ENCODE measurements around the gene ALPK1. TPM values are rescaled to one million over a fixed set of nuclear protein-coding genes. Genes with fewer than 3 reads are reported as not detected.

Gene ALPK1
- total and polyA plus RNA-seq, 2 donors (not counting 1 experiment from before 2014, with no cell fraction given): 5.5 to 27.2 TPM

DNA sequence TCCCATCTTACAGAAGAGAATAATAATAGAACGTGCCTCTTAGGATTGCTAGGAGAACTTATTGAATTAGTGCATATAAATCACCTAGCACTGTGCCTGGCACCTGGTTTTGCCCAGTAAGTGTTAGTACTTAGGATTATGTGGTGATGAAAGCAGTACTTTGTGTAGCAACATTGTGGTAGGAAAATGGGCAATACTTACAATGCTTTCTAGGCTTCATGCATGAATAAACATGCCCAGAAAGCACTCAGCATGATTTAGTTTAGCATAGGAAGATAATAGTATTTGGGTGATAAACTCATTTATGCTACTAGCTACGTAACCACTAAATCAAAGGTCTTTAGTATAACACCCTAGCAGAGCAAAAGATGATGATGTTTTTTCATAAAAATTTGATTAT lies 113.2 kb downstream of the ALPK1 start:
- H3K4me1 Mint-ChIP-seq: no peaks in the 10 kb centered on the region
- intact Hi-C loops (cut with micrococcal nuclease): no loop called here
- DNase-seq (no peak), ATAC-seq (ENCODE audit: low read depth) (no peak)
- H3K36me3 ChIP-seq (replicated peaks in 1 of 2; ENCODE audit: control extremely low read depth in 1 of 2, control insufficient read depth in 1 of 2, extremely low read depth in 1 of 2, insufficient read depth in 2 of 2, low read length in 1 of 2): peaks cover 0 to 20% of the 10 kb centered on the region in 2 experiments
- CTCF ChIA-PET: interaction anchor here (0.9 kb wide), 1 partner anchor 13 kb away, joined by 3 read pairs; no protein-coding TSS in a partner anchor
- H3K4me3 Mint-ChIP-seq: no peak overlapping the region
- WGBS (ENCODE audit: insufficient coverage): no CpG with 5 or more reads among the region's 2 CpGs
- H3K4me2 ChIP-seq (replicated peaks; ENCODE audit: low read depth, low read length, poor library complexity, severe bottlenecking): no peak overlapping the region
- no peaks in the 10 kb centered on the region for H3K27me3 ChIP-seq (replicated peaks in 1 of 4; ENCODE audit: control extremely low read depth in 1 of 4, control insufficient read depth in 3 of 4, insufficient read depth in 4 of 4, low read length in 3 of 4)
- no peak overlapping the region for H2AFZ ChIP-seq (ENCODE audit: insufficient read depth, low read depth, low read length, poor library complexity, severe bottlenecking)
- no peaks in the 10 kb centered on the region for H3K9me3 ChIP-seq (ENCODE audit: control extremely low read depth in 1 of 3, control insufficient read depth in 2 of 3, insufficient read depth in 1 of 3, low read length in 2 of 3)
- H3K27ac Mint-ChIP-seq: no peak overlapping the region
- H3K27me3 Mint-ChIP-seq: no peaks in the 10 kb centered on the region
- POLR2A ChIA-PET: no interaction called here
- H3K9ac ChIP-seq (ENCODE audit: low read length): no peak overlapping the region
- no peak overlapping the region for H3K27ac ChIP-seq (ENCODE audit: low read length in 2 of 2)
- H3K4me1 ChIP-seq (ENCODE audit: control insufficient read depth in 2 of 2, insufficient read depth in 2 of 2, low read length in 2 of 2): no peaks in the 10 kb centered on the region
- H4K20me1 ChIP-seq (ENCODE audit: control insufficient read depth, insufficient read depth, low read length, poor library complexity, severe bottlenecking): no peaks in the 10 kb centered on the region
- H3K79me2 ChIP-seq (ENCODE audit: control insufficient read depth, insufficient read depth, low read length): no peaks in the 10 kb centered on the region
- H3K4me3 ChIP-seq (ENCODE audit: control extremely low read depth in 1 of 5, extremely low read depth in 1 of 5, insufficient read depth in 1 of 5, low read depth in 2 of 5, low read length in 4 of 5): no peak overlapping the region
- no peaks in the 10 kb centered on the region for H3K9me3 Mint-ChIP-seq (ENCODE audit: insufficient read depth)
- TF ChIP-seq, protein P1, sequence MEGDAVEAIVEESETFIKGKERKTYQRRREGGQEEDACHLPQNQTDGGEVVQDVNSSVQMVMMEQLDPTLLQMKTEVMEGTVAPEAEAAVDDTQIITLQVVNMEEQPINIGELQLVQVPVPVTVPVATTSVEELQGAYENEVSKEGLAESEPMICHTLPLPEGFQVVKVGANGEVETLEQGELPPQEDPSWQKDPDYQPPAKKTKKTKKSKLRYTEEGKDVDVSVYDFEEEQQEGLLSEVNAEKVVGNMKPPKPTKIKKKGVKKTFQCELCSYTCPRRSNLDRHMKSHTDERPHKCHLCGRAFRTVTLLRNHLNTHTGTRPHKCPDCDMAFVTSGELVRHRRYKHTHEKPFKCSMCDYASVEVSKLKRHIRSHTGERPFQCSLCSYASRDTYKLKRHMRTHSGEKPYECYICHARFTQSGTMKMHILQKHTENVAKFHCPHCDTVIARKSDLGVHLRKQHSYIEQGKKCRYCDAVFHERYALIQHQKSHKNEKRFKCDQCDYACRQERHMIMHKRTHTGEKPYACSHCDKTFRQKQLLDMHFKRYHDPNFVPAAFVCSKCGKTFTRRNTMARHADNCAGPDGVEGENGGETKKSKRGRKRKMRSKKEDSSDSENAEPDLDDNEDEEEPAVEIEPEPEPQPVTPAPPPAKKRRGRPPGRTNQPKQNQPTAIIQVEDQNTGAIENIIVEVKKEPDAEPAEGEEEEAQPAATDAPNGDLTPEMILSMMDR (IDR thresholded peaks at IDR 0.05): no peak
- no peak for TF ChIP-seq EZH2 (IDR thresholded peaks at IDR 0.05; ENCODE audit: borderline replicate concordance, insufficient read depth, low read depth, low read length, poor library complexity, severe bottlenecking)

DNA sequence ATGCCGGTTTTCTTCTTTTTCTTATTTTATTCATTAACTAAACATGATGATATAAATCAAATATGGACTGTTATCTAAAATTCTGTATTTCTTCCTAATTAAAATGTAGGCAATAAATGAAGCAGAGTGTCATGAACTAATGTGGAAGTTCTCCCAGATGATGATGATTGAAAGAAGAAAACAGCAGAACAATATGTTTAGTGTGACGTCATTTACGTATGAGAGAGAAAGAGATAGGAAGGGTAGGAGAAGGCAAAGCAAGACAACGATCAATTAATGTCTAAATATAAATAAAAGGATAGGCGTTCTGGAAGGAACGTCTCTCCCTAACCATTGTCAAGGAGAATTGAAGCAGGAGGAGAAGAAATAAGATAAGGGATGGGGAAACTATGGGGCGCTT lies 113.6 kb downstream of the ALPK1 start:
- 85% methylated on average over 2 of the region's 7 CpGs for WGBS (ENCODE audit: insufficient coverage)
- TF ChIP-seq, protein P1 (IDR thresholded peaks at IDR 0.05): no peak
- no peak for TF ChIP-seq EZH2 (IDR thresholded peaks at IDR 0.05; ENCODE audit: borderline replicate concordance, insufficient read depth, low read depth, low read length, poor library complexity, severe bottlenecking)
- H3K4me1 ChIP-seq (ENCODE audit: control insufficient read depth in 2 of 2, insufficient read depth in 2 of 2, low read length in 2 of 2): no peaks in the 10 kb centered on the region
- no peak overlapping the region for H3K27ac Mint-ChIP-seq
- peaks cover 0 to 20% of the 10 kb centered on the region in 2 experiments for H3K36me3 ChIP-seq (replicated peaks in 1 of 2; ENCODE audit: control extremely low read depth in 1 of 2, control insufficient read depth in 1 of 2, extremely low read depth in 1 of 2, insufficient read depth in 2 of 2, low read length in 1 of 2)
- H3K4me3 Mint-ChIP-seq: no peak overlapping the region
- no peak overlapping the region for H3K27ac ChIP-seq (ENCODE audit: low read length in 2 of 2)
- ChIA-PET POLR2A (no interaction called here), CTCF (interaction anchor here (0.9 kb wide), 1 partner anchor 13 kb away, joined by 3 read pairs; no protein-coding TSS in a partner anchor)
- peaks cover under 1% of the 10 kb centered on the region for H3K9me3 Mint-ChIP-seq (ENCODE audit: insufficient read depth)
- no peak overlapping the region for H2AFZ ChIP-seq (ENCODE audit: insufficient read depth, low read depth, low read length, poor library complexity, severe bottlenecking)
- intact Hi-C loops (cut with micrococcal nuclease): no loop called here
- H4K20me1 ChIP-seq (ENCODE audit: control insufficient read depth, insufficient read depth, low read length, poor library complexity, severe bottlenecking): no peaks in the 10 kb centered on the region
- H3K4me1 Mint-ChIP-seq: no peaks in the 10 kb centered on the region
- no peak for DNase-seq
- H3K27me3 ChIP-seq (replicated peaks in 1 of 4; ENCODE audit: control extremely low read depth in 1 of 4, control insufficient read depth in 3 of 4, insufficient read depth in 4 of 4, low read length in 3 of 4): no peaks in the 10 kb centered on the region
- no peaks in the 10 kb centered on the region for H3K79me2 ChIP-seq (ENCODE audit: control insufficient read depth, insufficient read depth, low read length)
- H3K9me3 ChIP-seq (ENCODE audit: control extremely low read depth in 1 of 3, control insufficient read depth in 2 of 3, insufficient read depth in 1 of 3, low read length in 2 of 3): no peaks in the 10 kb centered on the region
- ATAC-seq (ENCODE audit: low read depth): no peak
- no peak overlapping the region for H3K4me3 ChIP-seq (ENCODE audit: control extremely low read depth in 1 of 5, extremely low read depth in 1 of 5, insufficient read depth in 1 of 5, low read depth in 2 of 5, low read length in 4 of 5)
- no peak overlapping the region for H3K9ac ChIP-seq (ENCODE audit: low read length)
- H3K4me2 ChIP-seq (replicated peaks; ENCODE audit: low read depth, low read length, poor library complexity, severe bottlenecking): no peak overlapping the region
- no peaks in the 10 kb centered on the region for H3K27me3 Mint-ChIP-seq
